H9 (cell line): ENCODE measurements around the gene LAMA5. TPM values are rescaled to one million over a fixed set of nuclear protein-coding genes. Genes with fewer than 3 reads are reported as not detected.

Source experiments
- DNase-seq: peaks from one replicate; pipeline ENCODE4 v3.0.0-alpha.2; 2017
- H2AFZ ChIP-seq: one replicate; pipeline ENCODE4 v1.6.1; 2013; ENCODE audit warnings: mild to moderate bottlenecking, low read length, control low read depth, moderate library complexity
- H2AK5ac ChIP-seq: 2 replicates; pipeline ENCODE4 v1.6.1; 2013; ENCODE audit warnings: low read length, control low read depth, mixed read lengths; ENCODE audit not compliant: insufficient read length
- H2BK120ac ChIP-seq: one replicate; pipeline ENCODE4 v1.6.1; 2013; ENCODE audit warnings: low read depth, mild to moderate bottlenecking, low read length, control low read depth, inconsistent platforms; ENCODE audit not compliant: poor library complexity, severe bottlenecking
- H2BK12ac ChIP-seq: 2 replicates; pipeline ENCODE4 v1.6.1; 2013; ENCODE audit warnings: low read length, control low read depth, mixed read lengths, low read depth; ENCODE audit not compliant: insufficient read length
- H2BK15ac ChIP-seq: 2 replicates; pipeline ENCODE4 v1.6.1; 2013; ENCODE audit warnings: low read depth, low read length, control low read depth
- H2BK20ac ChIP-seq: one replicate; pipeline ENCODE4 v1.6.1; 2013; ENCODE audit warnings: low read depth, mild to moderate bottlenecking, low read length, control low read depth, inconsistent platforms; ENCODE audit not compliant: poor library complexity, severe bottlenecking
- H2BK5ac ChIP-seq: 2 replicates; pipeline ENCODE4 v1.6.1; 2013; ENCODE audit warnings: low read length, control low read depth, mixed read lengths; ENCODE audit not compliant: insufficient read length
- H3K14ac ChIP-seq: 2 replicates; pipeline ENCODE4 v1.6.1; 2013; ENCODE audit warnings: low read length, control low read depth; ENCODE audit not compliant: insufficient read depth
- H3K18ac ChIP-seq: 2 replicates; pipeline ENCODE4 v1.6.1; 2013; ENCODE audit warnings: low read depth, mild to moderate bottlenecking, mixed read lengths, low read length, control low read depth; ENCODE audit not compliant: insufficient read length
- H3K23ac ChIP-seq: 2 replicates; pipeline ENCODE4 v1.6.1; 2013; ENCODE audit warnings: low read length, control low read depth, mixed read lengths, low read depth; ENCODE audit not compliant: insufficient read length
- H3K23me2 ChIP-seq: 2 replicates; pipeline ENCODE4 v1.6.1; 2013; ENCODE audit warnings: low read depth, mild to moderate bottlenecking, mixed read lengths, low read length, control low read depth; ENCODE audit not compliant: insufficient read length, poor library complexity, severe bottlenecking
- H3K27ac ChIP-seq: 2 replicates; pipeline ENCODE4 v1.5.1; 2013; ENCODE audit warnings: low read length, control low read depth, mixed read lengths, low read depth; ENCODE audit not compliant: insufficient read length
- H3K27me3 ChIP-seq: 2 replicates; pipeline ENCODE4 v1.6.1; 2013; ENCODE audit warnings: low read length, control low read depth, inconsistent platforms; ENCODE audit not compliant: insufficient read depth
- H3K4ac ChIP-seq: 2 replicates; pipeline ENCODE4 v1.6.1; 2013; ENCODE audit warnings: low read depth, mild to moderate bottlenecking, control low read depth, inconsistent platforms, low read length, moderate library complexity
- H3K4me1 ChIP-seq: 2 replicates; pipeline ENCODE4 v1.6.1; 2013; ENCODE audit warnings: low read length, control low read depth, inconsistent platforms; ENCODE audit not compliant: insufficient read depth
- H3K4me2 ChIP-seq: 2 replicates; pipeline ENCODE4 v1.6.1; 2013; ENCODE audit warnings: low read length, control low read depth, mixed read lengths; ENCODE audit not compliant: insufficient read length, insufficient read depth
- H3K56ac ChIP-seq: 2 replicates; pipeline ENCODE4 v1.6.1; 2013; ENCODE audit warnings: low read depth, mild to moderate bottlenecking, mixed read lengths, low read length, control low read depth; ENCODE audit not compliant: insufficient read length
- H3K79me1 ChIP-seq: 2 replicates; pipeline ENCODE4 v1.6.1; 2013; ENCODE audit warnings: low read depth, mild to moderate bottlenecking, moderate library complexity, low read length, control low read depth, inconsistent platforms; ENCODE audit not compliant: insufficient read depth, poor library complexity, severe bottlenecking
- H3K79me2 ChIP-seq: 2 replicates; pipeline ENCODE4 v1.6.1; 2013; ENCODE audit warnings: low read length, control low read depth, inconsistent platforms; ENCODE audit not compliant: insufficient read depth
- H3K9ac ChIP-seq: 2 replicates; pipeline ENCODE4 v1.6.1; 2013; ENCODE audit warnings: low read length, control low read depth, mixed read lengths; ENCODE audit not compliant: insufficient read length; ENCODE audit errors: extremely low read depth
- H3K9me3 ChIP-seq: one replicate; pipeline ENCODE4 v1.6.1; 2013; ENCODE audit warnings: low read depth, low read length, inconsistent platforms; ENCODE audit not compliant: control insufficient read depth
- H3T11ph ChIP-seq: one replicate; pipeline ENCODE4 v1.6.1; 2013; ENCODE audit warnings: mild to moderate bottlenecking, low read length, control low read depth, inconsistent platforms
- H4K20me1 ChIP-seq: one replicate; pipeline ENCODE4 v1.6.1; 2013; ENCODE audit not compliant: control insufficient read depth, insufficient read length, insufficient read depth
- H4K5ac ChIP-seq: 2 replicates; pipeline ENCODE4 v1.6.1; 2013; ENCODE audit warnings: low read depth, mild to moderate bottlenecking, mixed read lengths, low read length, control low read depth; ENCODE audit not compliant: insufficient read length
- H4K8ac ChIP-seq: replicated peaks from 2 replicates; pipeline ENCODE4 v1.6.1; 2013; ENCODE audit warnings: low read length, control low read depth, mixed read lengths, low read depth; ENCODE audit not compliant: insufficient read length
- H4K91ac ChIP-seq: 2 replicates; pipeline ENCODE4 v1.6.1; 2013; ENCODE audit warnings: low read depth, mild to moderate bottlenecking, moderate library complexity, mixed read lengths, low read length, control low read depth; ENCODE audit not compliant: insufficient read length
- H3K27ac Mint-ChIP-seq, 3 experiments: 2 replicates in 2 of 3; 3 replicates in 1 of 3; pipeline ENCODE4 v1.8.0; 2020 to 2021; ENCODE audit warnings: mixed read lengths in 3 of 3, mild to moderate bottlenecking in 1 of 3, moderate library complexity in 1 of 3
- H3K27me3 Mint-ChIP-seq: 2 replicates; pipeline ENCODE4 v1.8.0; 2021; ENCODE audit warnings: low read depth, mild to moderate bottlenecking, moderate library complexity, mixed read lengths
- H3K36me3 Mint-ChIP-seq, 3 experiments: 2 replicates in 2 of 3; 3 replicates in 1 of 3; pipeline ENCODE4 v1.8.0; 2020 to 2021; ENCODE audit warnings: low read depth in 3 of 3, mixed read lengths in 3 of 3; ENCODE audit not compliant: insufficient read depth in 1 of 3
- H3K4me1 Mint-ChIP-seq, 2 experiments: 2 replicates each; pipeline ENCODE4 v1.8.0; 2020; ENCODE audit warnings: mixed read lengths in 2 of 2
- H3K4me3 Mint-ChIP-seq, 2 experiments: 2 replicates in 1 of 2; 3 replicates in 1 of 2; pipeline ENCODE4 v1.8.0; 2020 to 2021; ENCODE audit warnings: mild to moderate bottlenecking in 2 of 2, mixed read lengths in 2 of 2, moderate library complexity in 1 of 2
- H3K9me3 Mint-ChIP-seq, 2 experiments: 2 replicates in 1 of 2; 3 replicates in 1 of 2; pipeline ENCODE4 v1.8.0; 2020; ENCODE audit warnings: mild to moderate bottlenecking in 2 of 2, mixed read lengths in 2 of 2, moderate library complexity in 1 of 2
- CTCF ChIP-seq: fragments of 200-600 bp; sonication (generic); conservative IDR thresholded peaks from 3 replicates; pipeline ENCODE4 v1.8.0; 2021; ENCODE audit warnings: antibody characterized with exemption, mild to moderate bottlenecking
- WGBS: extraction: QIAGEN DNeasy Blood & Tissue Kit; methylation state at CpG from one replicate; pipeline ENCODE4 v1.1.7; 2013; ENCODE audit warnings: missing lambda C conversion rate, low lambda C conversion rate, mixed read lengths; ENCODE audit not compliant: insufficient read length; ENCODE audit errors: extremely low coverage; 5-methylcytosine and 5-hydroxymethylcytosine counted together
- total RNA-seq: library from RNA; stranded (reverse); gene quantifications from 2 replicates; pipeline ENCODE4 v1.2.1, GENCODE V29; 2021

The LAMA5 gene
- total RNA-seq, 1 experiment from 2014 or later: 200 TPM

- Mint-ChIP-seq H3K4me3 (peak overlapping the region in 1 of 2 experiments; percentile 80; a peak in 3 of 5 replicates), H3K27ac (no peak overlapping the region), H3K9me3 (no peaks in the 10 kb centered on the region), H3K36me3 (no peaks in the 10 kb centered on the region; a peak in 1 of 7 replicates), H3K27me3 (peaks cover 16% of the 10 kb centered on the region), H3K4me1 (peaks cover 9 to 15% of the 10 kb centered on the region in 2 experiments)
- no CpG with 5 or more reads among the region's 15 CpGs for WGBS
- no peak overlapping the region for H2BK15ac ChIP-seq
- no peak overlapping the region for H3K27ac ChIP-seq
- no peak overlapping the region for H2BK5ac ChIP-seq
- no peak for DNase-seq
- no peak overlapping the region for H3K18ac ChIP-seq
- H3K27me3 ChIP-seq: no peaks in the 10 kb centered on the region
- H3K9me3 ChIP-seq: no peaks in the 10 kb centered on the region
- no peak overlapping the region for H2BK12ac ChIP-seq
- no peak overlapping the region for H4K5ac ChIP-seq
- no peak overlapping the region for H4K91ac ChIP-seq
- H3K9ac ChIP-seq: no peak overlapping the region
- H3K4me1 ChIP-seq: no peaks in the 10 kb centered on the region
- H2AK5ac ChIP-seq: no peak overlapping the region
- no peak overlapping the region for H3K4me2 ChIP-seq
- TF ChIP-seq CTCF: no peak
- H2AFZ ChIP-seq: no peak overlapping the region
- H3K79me2 ChIP-seq: no peaks in the 10 kb centered on the region
- no peaks in the 10 kb centered on the region for H3K79me1 ChIP-seq
- H3K56ac ChIP-seq: no peak overlapping the region
- H4K20me1 ChIP-seq: no peaks in the 10 kb centered on the region
- H3K4ac ChIP-seq: no peak overlapping the region
- H2BK120ac ChIP-seq: no peak overlapping the region
- no peak overlapping the region for H3K14ac ChIP-seq
- H4K8ac ChIP-seq: no peak overlapping the region
- H2BK20ac ChIP-seq: no peak overlapping the region
- H3K23me2 ChIP-seq: no peaks in the 10 kb centered on the region
- H3K23ac ChIP-seq: no peak overlapping the region
- no peak overlapping the region for H3T11ph ChIP-seq
Observed at GRCh38 chr20:62408055-62408454, 40.9 kb upstream of the LAMA5 start.
